AG09309 (cell line): ENCODE measurements around the gene CPLX1.

Experiments used
- DNase-seq: peaks from one replicate; pipeline ENCODE4 v3.0.0-alpha.2; 2010; ENCODE audit warnings: low read depth
- H3K4me3 ChIP-seq: 2 replicates; pipeline ENCODE4 v1.5.1; 2011; ENCODE audit warnings: mild to moderate bottlenecking, low read depth, low read length, moderate library complexity; ENCODE audit not compliant: control insufficient read depth
- TF ChIP-seq, protein P1 (sequence below): IDR thresholded peaks from 2 replicates; pipeline ENCODE4 v1.5.1; 2011; ENCODE audit warnings: mild to moderate bottlenecking, low read depth, low read length, inconsistent platforms; ENCODE audit not compliant: insufficient read depth, control insufficient read depth; ENCODE audit errors: missing control alignments

CPLX1 gene

DNA sequence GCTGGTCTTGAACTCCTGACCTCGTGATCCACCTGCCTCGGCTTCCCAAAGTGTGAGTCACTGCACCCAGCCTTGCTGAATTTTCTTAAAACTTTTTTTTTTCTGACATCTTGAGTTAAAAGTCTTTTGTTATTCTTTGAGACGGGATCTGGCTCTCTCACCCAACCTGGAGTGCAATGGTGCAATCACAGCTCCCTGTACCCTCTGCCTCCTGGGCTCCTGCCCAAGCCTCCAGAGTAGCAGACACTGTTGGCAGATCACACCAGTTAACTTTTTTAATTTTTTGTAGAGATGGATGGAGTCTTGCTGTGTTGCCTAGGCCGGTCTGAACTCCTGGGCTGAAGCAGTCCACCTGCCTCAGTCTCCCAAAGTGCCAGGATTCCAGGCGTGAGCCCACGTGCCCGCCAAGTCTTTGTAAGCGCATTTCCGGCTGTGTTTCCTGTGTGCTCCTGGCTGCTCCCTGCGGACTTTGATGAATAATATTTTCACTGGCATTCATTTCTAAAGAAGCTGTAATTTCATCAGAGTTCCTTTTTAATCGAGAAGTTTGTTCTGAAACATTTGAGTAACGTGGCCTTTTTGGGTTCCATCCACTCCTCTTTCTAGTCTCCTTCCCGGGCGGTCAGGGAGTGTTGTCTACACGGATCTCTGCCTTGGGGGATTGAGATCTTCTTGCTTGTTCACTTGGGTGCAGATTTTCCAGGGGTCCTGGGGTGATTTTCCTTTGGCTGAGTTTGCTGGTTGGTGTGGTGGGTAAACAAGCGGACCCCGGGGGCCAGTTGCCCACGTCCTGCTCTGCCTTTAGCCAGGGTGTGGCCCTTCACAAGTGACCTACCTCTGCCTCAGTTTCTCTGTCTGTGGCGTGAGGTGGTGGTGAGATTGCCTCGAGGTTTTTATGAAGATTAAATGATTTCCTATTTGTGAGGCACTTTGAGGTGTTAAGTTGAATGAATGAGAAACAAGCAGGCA is 75.9 kb downstream of the CPLX1 start:
- no peak for DNase-seq
- TF ChIP-seq, protein P1, sequence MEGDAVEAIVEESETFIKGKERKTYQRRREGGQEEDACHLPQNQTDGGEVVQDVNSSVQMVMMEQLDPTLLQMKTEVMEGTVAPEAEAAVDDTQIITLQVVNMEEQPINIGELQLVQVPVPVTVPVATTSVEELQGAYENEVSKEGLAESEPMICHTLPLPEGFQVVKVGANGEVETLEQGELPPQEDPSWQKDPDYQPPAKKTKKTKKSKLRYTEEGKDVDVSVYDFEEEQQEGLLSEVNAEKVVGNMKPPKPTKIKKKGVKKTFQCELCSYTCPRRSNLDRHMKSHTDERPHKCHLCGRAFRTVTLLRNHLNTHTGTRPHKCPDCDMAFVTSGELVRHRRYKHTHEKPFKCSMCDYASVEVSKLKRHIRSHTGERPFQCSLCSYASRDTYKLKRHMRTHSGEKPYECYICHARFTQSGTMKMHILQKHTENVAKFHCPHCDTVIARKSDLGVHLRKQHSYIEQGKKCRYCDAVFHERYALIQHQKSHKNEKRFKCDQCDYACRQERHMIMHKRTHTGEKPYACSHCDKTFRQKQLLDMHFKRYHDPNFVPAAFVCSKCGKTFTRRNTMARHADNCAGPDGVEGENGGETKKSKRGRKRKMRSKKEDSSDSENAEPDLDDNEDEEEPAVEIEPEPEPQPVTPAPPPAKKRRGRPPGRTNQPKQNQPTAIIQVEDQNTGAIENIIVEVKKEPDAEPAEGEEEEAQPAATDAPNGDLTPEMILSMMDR = no peak

GRCh38 chr4:748461-748860 is 77.5 kb downstream of the CPLX1 start:
- no peak for DNase-seq
- H3K4me3 ChIP-seq = no peak overlapping the region
- TF ChIP-seq, protein P1 = no peak

More for the DNA sequence above, 75.9 kb downstream of the CPLX1 start:
- no peak overlapping the region for H3K4me3 ChIP-seq

GRCh38 chr4:747546-748170 is 78.3 kb downstream of the CPLX1 start:
- DNase-seq = no peak
- H3K4me3 ChIP-seq = no peak overlapping the region
- TF ChIP-seq, protein P1 = no peak

GRCh38 chr4:744212-744841 is 81.6 kb downstream of the CPLX1 start:
- DNase-seq = no peak
- TF ChIP-seq, protein P1 = no peak

GRCh38 chr4:743463-744211 is 82.3 kb downstream of the CPLX1 start:
- TF ChIP-seq, protein P1 = no peak
- no peak for DNase-seq
- no peak overlapping the region for H3K4me3 ChIP-seq

More at GRCh38 chr4:744212-744841, 81.6 kb downstream of the CPLX1 start:
- H3K4me3 ChIP-seq = no peak overlapping the region
